ENCODE data around the gene TXNDC2.
"Not testable (repeated sequence)": the region's sequence is repeated elsewhere in the genome, so short reads cannot be mapped to it uniquely, and the experiment has no call there.

TXNDC2 gene

DNA sequence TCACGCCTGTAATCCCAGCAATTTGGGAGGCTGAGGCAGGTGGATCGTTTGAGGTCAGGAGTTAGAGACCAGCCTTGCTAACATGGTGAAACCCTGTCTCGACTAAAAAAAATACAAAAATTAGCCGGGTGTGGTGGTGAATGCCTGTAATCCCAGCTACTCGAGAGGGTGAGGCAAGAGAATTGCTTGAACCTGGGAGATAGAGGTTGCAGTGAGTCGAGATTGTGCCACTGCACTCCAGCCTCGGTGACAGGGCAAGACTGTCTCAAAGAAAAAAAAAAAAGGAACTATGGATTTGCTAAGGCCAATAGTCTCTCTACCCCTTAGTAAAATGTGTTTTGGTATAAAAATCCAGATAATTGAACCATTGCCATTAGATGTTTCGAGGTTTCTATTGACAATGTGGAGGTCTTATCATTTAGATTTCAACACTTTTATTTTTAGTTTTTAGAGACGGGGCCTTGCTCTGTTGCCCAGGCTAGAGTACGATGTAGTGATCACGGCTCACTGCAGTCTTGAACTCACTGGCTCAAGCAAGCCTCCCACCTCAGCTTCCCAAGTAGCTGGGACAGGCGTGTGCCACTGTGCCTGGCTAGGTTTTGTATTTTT, 1.1 kb upstream of the TXNDC2 start:
- no peak for DNase-seq (ENCODE audit: low read depth)

- no peak for DNase-seq (ENCODE audit: low read depth)
These were observed 204 bp downstream of the TXNDC2 start for GRCh38 chr18:9886005-9886348.

GRCh38 chr18:9887992-9888391, 2.2 kb downstream of the TXNDC2 start:
- DNase-seq (ENCODE audit: low read depth), result no peak

- no peak for DNase-seq (ENCODE audit: low read depth)
These were observed 4.4 kb downstream of the TXNDC2 start for GRCh38 chr18:9890196-9890595.

GRCh38 chr18:9890957-9891356, 5.2 kb downstream of the TXNDC2 start:
- DNase-seq (ENCODE audit: low read depth), result no peak

- not testable (repeated sequence) for DNase-seq (ENCODE audit: low read depth)
These were observed 5.7 kb downstream of the TXNDC2 start for GRCh38 chr18:9891515-9891914.

DNA sequence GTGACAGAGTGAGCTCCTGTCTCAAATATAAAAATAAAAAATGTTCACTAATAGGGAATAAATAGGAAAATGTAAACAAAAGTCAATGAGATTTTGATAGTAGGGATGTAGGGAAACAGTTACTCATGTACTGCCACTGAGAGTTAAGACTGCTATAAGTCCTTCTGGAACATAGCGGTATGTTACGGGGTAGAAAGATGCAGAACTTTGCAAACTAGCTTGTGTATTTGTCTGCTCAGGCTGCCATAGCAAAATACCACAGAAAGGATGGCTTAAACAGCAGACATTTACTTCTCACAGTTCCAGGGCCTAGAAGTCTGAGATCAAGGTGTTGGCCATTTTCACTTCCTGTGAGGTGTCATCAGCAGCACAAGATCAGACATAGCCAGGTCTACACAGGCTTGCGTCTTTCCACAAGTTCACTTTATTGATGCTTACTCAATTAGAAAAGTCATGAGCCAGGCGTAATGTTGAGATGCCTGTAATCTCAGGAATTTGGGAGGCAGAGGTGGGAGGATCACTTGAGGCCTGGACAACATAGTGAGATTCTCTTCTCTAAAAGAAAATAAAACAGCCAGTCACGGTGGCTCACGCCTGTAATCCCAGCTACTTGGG, 8.8 kb downstream of the TXNDC2 start:
- DNase-seq (ENCODE audit: low read depth), result no peak

- DNase-seq (ENCODE audit: low read depth), result no peak
These were observed 11.4 kb downstream of the TXNDC2 start for GRCh38 chr18:9897129-9897528.

GRCh38 chr18:9897787-9898291, 12.1 kb downstream of the TXNDC2 start:
- DNase-seq (ENCODE audit: low read depth), result not testable (repeated sequence)

DNA sequence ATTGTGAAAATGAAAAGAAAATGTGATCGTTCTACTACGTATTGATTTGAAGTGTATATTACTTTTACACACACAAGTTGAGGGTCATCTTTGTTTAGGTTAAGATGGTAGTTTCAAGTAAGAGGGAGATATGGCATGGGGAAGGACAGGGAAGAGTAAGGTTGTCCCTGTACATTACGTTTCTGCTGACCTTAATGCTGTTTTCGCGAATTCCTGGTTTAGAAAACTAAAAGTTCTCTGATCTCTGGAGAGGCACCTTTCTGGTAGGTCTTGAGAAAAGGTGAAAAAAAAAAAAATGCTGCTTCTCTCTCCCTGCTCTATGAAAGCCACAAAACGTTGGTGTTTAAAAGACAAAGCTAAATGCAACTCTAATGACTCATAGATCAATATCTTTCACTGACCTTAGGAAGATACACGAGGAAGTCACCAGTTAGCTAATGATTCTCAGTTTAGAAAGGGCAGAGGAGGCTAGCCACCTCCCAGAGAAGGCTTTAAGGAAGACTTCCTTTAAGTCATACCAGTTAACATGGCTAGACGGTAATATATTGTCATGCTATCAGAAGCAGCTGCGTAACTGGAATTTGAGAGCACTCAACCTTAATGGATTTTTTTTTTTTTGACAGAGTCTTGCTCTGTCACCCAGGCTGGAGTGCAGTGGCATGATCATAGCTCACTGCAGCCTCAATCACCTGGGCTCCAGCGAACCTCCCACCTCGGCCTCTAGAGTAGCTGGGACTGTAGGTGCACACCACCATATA, 13.2 kb downstream of the TXNDC2 start:
- DNase-seq (ENCODE audit: low read depth), result no peak

DNA sequence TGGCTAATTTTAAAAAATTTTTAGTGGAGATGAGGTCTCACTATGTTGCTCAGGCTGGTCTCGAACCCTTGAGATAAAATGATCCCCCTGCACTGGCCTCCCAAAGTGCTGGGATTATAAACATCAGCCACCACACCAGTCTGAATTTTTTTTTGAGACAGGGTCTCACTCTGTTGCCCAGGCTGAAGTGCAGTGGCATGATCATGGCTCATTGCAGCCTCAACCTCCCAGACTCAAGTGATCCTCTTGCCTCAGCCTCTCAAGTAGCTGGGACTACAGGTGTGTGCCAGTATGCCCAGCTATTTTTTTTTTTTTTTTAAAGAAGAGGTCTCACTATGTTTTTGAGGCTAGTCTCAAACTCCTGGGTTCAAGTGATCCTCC, 13.8 kb downstream of the TXNDC2 start:
- DNase-seq (ENCODE audit: low read depth), result not testable (repeated sequence)

DNA sequence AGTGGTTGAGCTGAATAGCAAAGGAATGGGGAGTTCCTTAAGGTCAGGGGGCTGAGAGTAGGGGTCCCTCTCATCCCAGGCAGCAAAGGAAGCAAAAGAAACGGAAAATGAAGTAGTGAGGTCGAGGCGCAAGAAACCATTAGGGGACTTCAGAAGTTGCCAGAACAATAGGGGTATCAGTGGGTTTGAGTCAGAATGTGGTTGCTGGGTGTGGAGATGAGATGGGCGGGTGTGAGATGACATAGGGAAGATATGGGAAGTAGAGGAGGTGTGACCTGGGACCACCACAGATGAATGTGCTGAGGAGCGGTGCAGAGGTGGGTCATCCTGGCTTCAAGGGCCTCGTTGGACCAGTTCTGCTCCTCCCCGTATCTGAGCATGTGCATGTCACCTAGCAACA, 14.9 kb downstream of the TXNDC2 start:
- no peak for DNase-seq (ENCODE audit: low read depth)

- no peak for DNase-seq (ENCODE audit: low read depth)
These were observed 15.6 kb downstream of the TXNDC2 start for GRCh38 chr18:9901377-9901776.

GRCh38 chr18:9902264-9902663, 16.5 kb downstream of the TXNDC2 start:
- not testable (repeated sequence) for DNase-seq (ENCODE audit: low read depth)

DNA sequence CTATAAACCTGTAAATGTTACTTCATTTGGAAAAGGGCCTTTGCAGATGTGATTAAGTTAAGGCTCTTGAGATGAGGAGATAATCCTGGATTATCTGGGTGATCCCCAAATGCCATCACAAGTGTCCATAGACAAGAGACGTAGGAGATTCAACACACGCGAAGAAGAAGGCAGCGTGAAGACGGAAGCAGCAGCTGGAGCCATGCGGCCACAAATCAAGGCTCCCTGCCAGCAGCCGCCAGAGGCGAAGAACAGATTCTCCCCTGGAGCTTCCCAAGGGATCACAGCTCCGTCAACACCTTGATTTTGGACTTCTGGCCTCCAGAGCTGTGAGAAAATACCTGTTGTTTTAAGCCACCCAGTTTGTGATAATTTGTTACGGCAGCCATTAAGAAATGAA, 17.1 kb downstream of the TXNDC2 start:
- DNase-seq (ENCODE audit: low read depth), result no peak

DNA sequence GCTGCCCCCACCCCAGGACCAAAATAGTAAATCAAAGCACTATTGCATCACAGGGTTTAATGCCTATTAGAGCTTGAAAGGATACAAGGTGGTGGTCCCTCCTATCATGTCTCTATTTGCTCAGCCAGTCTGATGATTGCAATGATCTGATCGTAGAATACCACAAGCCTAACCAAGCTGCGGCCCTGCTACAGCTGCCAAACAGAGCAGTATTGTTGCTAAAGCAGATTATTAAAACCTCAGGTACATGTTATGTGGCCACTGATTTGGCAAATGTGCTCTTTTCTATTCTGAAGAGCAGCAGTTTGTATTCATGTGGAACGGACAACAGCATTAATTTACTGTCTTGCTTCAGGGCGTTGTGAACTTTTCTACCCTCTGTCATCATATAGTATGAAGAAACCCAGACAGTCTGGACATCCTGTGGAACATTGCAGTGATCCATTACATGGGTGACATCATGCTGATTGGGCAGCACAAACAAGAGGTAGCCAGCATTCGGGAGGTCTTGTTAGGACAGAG, 19.7 kb downstream of the TXNDC2 start:
- DNase-seq (ENCODE audit: low read depth), result no peak

GRCh38 chr18:9906481-9906880, 20.7 kb downstream of the TXNDC2 start:
- no peak for DNase-seq (ENCODE audit: low read depth)

DNA sequence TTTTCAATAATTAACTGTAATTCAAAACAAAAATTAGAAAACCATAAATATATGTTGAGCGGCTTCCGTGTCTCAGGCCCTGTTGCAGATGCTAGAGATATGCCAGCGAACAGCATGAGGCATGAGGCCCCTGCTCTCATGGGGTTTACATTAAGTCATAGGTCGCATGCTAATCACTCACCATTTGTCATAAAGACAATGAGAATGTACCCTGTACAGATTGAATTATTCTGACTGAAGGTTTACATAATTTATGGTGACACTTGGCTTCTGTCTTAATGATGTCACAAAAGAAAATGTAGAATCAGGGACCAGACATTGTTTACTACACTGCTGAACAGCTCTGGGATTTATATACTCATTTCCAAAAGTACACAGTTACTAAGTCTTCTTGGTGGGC, 22.1 kb downstream of the TXNDC2 start:
- DNase-seq (ENCODE audit: low read depth), result no peak

DNA sequence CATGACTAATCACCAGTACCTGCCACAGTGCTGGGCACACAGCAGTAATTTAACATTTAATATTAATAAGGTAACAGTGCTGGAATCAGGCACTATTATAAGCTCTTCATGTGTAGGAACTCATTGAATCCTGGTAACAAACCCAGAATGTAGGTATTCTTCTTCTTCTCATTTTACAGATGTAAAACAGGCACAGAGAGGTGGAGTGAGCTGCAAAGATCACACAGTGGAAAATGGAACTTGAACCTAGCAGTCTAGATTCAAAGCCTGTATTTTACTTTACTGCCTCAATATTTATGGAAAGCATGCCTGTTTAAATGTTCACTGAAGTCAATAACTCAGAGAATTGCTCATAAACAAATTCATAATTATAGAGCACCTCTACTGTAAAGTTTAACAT, 24.3 kb downstream of the TXNDC2 start:
- no peak for DNase-seq (ENCODE audit: low read depth)

GRCh38 chr18:9910661-9911060, 24.9 kb downstream of the TXNDC2 start:
- no peak for DNase-seq (ENCODE audit: low read depth)

DNA sequence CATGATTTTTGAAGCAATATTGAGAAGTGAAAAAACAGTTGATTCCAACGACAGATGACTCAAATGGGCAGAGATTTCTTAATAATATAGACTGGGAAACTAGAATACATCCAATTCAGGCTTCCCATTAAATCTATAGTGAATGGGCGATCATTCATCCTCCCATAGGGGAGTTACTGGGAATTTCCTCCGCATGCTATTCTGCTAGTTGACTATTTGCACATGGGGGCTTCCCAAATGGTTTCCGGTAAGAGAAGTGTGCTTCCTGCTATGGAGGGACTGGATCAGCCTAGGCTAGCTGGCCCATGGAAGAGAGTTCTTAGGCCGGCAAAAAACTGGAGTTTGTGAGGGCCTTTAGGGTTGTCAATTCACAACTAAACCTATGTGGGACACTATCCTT, 25.5 kb downstream of the TXNDC2 start:
- no peak for DNase-seq (ENCODE audit: low read depth)

DNA sequence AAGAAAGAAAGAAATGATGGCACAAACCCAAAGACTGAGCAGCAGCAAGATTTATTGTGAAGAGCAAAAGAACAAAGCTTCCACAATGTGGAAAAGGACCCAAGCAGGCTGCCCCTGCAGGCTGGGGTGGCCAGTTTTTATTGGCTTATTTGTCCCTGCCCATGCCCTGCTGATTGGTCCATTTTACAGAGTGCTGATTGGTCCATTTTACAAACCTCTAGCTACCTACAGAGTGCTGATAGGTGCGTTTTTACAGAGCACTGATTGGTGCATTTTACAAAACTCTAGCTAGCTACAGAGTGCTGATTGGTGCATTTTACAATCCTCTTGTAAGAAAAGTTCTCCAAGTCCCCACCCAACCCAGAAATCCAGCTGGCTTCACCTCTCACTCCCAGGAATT, 26.5 kb downstream of the TXNDC2 start:
- DNase-seq (ENCODE audit: low read depth), result not testable (repeated sequence)

DNA sequence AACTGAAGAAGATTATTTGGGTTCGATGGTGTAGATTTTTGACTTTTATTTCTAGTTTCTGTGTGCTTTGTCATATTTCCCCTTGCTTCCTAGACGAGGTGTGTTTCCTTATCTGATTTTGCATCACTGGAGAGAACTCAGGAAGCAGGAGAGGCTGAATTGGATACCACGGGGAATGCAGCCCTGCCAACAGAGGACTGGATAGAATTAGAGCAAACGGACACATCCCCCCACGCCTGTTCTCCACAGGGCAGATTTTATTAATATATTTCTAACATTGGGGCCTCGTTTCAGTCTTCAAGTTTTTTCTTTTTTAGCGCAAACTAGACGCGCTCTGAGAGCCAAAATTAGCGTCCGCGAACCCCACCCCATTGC, 27.4 kb downstream of the TXNDC2 start:
- DNase-seq (ENCODE audit: low read depth), result no peak
